Vagina (tissue), 2 donors: ENCODE data around the gene CUL9. TPM values are rescaled to one million over a fixed set of nuclear protein-coding genes. Genes with fewer than 3 reads are reported as not detected.

ENCODE experiments used
- DNase-seq, 2 donors: peaks; one replicate each; pipeline ENCODE4 v3.0.0-alpha.2; 2017; ENCODE audit errors: extremely low spot score in 2 of 2
- H3K27ac ChIP-seq: fragments of 200-600 bp; sonication (generic); one replicate; pipeline ENCODE4 v1.5.1; 2019
- H3K27me3 ChIP-seq: fragments of 200-600 bp; sonication (generic); one replicate; pipeline ENCODE4 v1.5.1; 2019
- H3K36me3 ChIP-seq, 2 donors: fragments of 200-600 bp; sonication (generic); one replicate each; pipeline ENCODE4 v1.5.1; 2017 to 2019
- H3K4me1 ChIP-seq: fragments of 200-600 bp; sonication (generic); one replicate; pipeline ENCODE4 v1.5.1; 2019
- H3K4me3 ChIP-seq, 2 donors: fragments of 200-600 bp; sonication (generic); 1 replicate in 1 of 2; 2 replicates in 1 of 2; pipeline ENCODE4 v1.5.1; 2016 to 2019
- H3K9me3 ChIP-seq: fragments of 200-600 bp; sonication (generic); one replicate; pipeline ENCODE4 v1.5.1; 2019
- CTCF ChIP-seq, 3 experiments: fragments of 450-650 bp in 2 of 3; fragments of 200-600 bp in 1 of 3; sonication (generic) in 1 of 3; IDR thresholded peaks; one replicate each; pipeline ENCODE4 v1.5.1; 2017 to 2019; ENCODE audit warnings: antibody characterized with exemption in 3 of 3, mild to moderate bottlenecking in 2 of 3, moderate library complexity in 2 of 3
- POLR2A ChIP-seq, 2 donors: fragments of 450-650 bp; IDR thresholded peaks; one replicate each; pipeline ENCODE4 v1.6.1; 2017; ENCODE audit warnings: antibody characterized with exemption in 2 of 2, mild to moderate bottlenecking in 2 of 2, moderate library complexity in 2 of 2
- POLR2AphosphoS5 ChIP-seq, 2 donors: sonication (generic); formaldehyde crosslinking; IDR thresholded peaks; one replicate each; pipeline ENCODE4 v1.9.0; 2017; ENCODE audit warnings: antibody characterized with exemption in 2 of 2, mild to moderate bottlenecking in 2 of 2, low read depth in 1 of 2; ENCODE audit not compliant: insufficient read depth in 1 of 2
- intact Hi-C: fragments of 100-400 bp; cut with DNase I; formaldehyde crosslinking; loops from one replicate; pipeline ENCODE4 v1.15.1; 2023
- total RNA-seq: library from RNA; depleted of rRNA; stranded (reverse); fragments of >200 nt; gene quantifications from one replicate; pipeline ENCODE4 v1.2.3, GENCODE V29; 2016

Gene CUL9
- total RNA-seq, 1 donor from 2014 or later: 49.1 TPM

- no peaks in the 10 kb centered on the region for H3K27me3 ChIP-seq
- intact Hi-C loops: no loop called here
- H3K27ac ChIP-seq: no peak overlapping the region
- H3K36me3 ChIP-seq: no peaks in the 10 kb centered on the region
- no peak for TF ChIP-seq POLR2A (IDR thresholded peaks at IDR 0.05)
- no peak for TF ChIP-seq CTCF (IDR thresholded peaks at IDR 0.05)
- no peak for TF ChIP-seq POLR2AphosphoS5 (IDR thresholded peaks at IDR 0.05; ENCODE audit: insufficient read depth in 1 of 2, low read depth in 1 of 2)
- no peak overlapping the region for H3K4me3 ChIP-seq
- DNase-seq: no peak
- H3K4me1 ChIP-seq: peaks cover 7% of the 10 kb centered on the region
- no peaks in the 10 kb centered on the region for H3K9me3 ChIP-seq
Measured at GRCh38 chr6:43231735-43232450, 49.9 kb downstream of the CUL9 start.

DNA sequence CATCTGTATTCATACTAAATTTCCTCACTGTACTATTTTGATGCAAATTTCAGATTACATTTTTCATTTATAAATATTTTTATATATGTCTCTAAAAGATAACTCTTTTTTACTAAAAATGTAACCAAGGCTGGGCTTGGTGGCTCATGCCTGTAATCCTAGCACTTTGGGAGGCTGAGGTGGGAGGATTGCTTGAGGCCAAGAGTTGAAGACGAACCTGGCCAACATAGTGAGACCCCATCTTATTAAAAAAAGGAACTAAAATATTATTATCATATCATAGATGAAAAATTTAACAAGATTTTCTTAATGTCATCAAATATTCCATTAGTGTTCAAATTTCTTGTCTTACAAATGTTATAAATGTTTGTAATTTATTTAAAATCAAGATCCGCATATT lies 53.8 kb downstream of the CUL9 start:
- H3K36me3 ChIP-seq: no peaks in the 10 kb centered on the region
- no peaks in the 10 kb centered on the region for H3K4me1 ChIP-seq
- H3K9me3 ChIP-seq: no peaks in the 10 kb centered on the region
- no peak for DNase-seq
- no peak overlapping the region for H3K27ac ChIP-seq
- intact Hi-C loops: no loop called here
- no peak overlapping the region for H3K4me3 ChIP-seq
- H3K27me3 ChIP-seq: no peaks in the 10 kb centered on the region
- TF ChIP-seq POLR2AphosphoS5 (IDR thresholded peaks at IDR 0.05; ENCODE audit: insufficient read depth in 1 of 2, low read depth in 1 of 2) (no peak), POLR2A (IDR thresholded peaks at IDR 0.05) (no peak), CTCF (IDR thresholded peaks at IDR 0.05) (no peak)

- H3K27me3 ChIP-seq: no peaks in the 10 kb centered on the region
- H3K36me3 ChIP-seq: no peaks in the 10 kb centered on the region
- TF ChIP-seq CTCF (IDR thresholded peaks at IDR 0.05): no peak
- TF ChIP-seq POLR2A (IDR thresholded peaks at IDR 0.05): no peak
- no peak for TF ChIP-seq POLR2AphosphoS5 (IDR thresholded peaks at IDR 0.05; ENCODE audit: insufficient read depth in 1 of 2, low read depth in 1 of 2)
- H3K27ac ChIP-seq: no peak overlapping the region
- intact Hi-C loops: no loop called here
- no peaks in the 10 kb centered on the region for H3K9me3 ChIP-seq
- DNase-seq: no peak
- no peaks in the 10 kb centered on the region for H3K4me1 ChIP-seq
- no peak overlapping the region for H3K4me3 ChIP-seq
Measured at GRCh38 chr6:43239054-43239453, 57.1 kb downstream of the CUL9 start.

GRCh38 chr6:43240950-43241349 lies 59.0 kb downstream of the CUL9 start:
- Histone ChIP-seq H3K27ac (no peak overlapping the region), H3K36me3 (no peaks in the 10 kb centered on the region), H3K27me3 (no peaks in the 10 kb centered on the region), H3K9me3 (no peaks in the 10 kb centered on the region), H3K4me3 (no peak overlapping the region), H3K4me1 (no peaks in the 10 kb centered on the region)
- intact Hi-C loops: no loop called here
- TF ChIP-seq POLR2AphosphoS5 (IDR thresholded peaks at IDR 0.05; ENCODE audit: insufficient read depth in 1 of 2, low read depth in 1 of 2) (no peak), POLR2A (IDR thresholded peaks at IDR 0.05) (no peak)
- DNase-seq: no peak

DNA sequence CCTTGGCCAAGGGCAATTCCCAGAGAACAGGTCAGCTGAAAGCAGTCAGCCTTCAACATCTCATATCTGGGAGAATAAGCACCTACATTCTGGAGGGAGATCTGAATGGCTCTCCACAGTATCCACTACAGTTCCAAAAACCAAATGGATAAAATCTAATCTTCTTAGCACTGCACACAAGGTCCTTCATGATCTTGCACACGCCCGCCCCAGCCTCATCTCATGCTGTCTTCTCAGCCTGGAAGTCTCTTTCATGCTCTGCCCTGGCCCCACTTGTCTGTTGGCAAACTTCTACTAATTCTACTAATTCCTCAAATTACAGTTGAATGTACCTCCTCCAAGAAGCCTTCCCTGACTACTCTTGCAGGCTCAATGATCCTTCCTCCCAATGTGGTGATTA lies 59.5 kb downstream of the CUL9 start:
- DNase-seq: no peak
- H3K36me3 ChIP-seq: no peaks in the 10 kb centered on the region
- H3K4me1 ChIP-seq: no peaks in the 10 kb centered on the region
- no peaks in the 10 kb centered on the region for H3K9me3 ChIP-seq
- no peak for TF ChIP-seq POLR2AphosphoS5 (IDR thresholded peaks at IDR 0.05; ENCODE audit: insufficient read depth in 1 of 2, low read depth in 1 of 2)
- TF ChIP-seq POLR2A (IDR thresholded peaks at IDR 0.05): no peak
- no peak for TF ChIP-seq CTCF (IDR thresholded peaks at IDR 0.05)
- intact Hi-C loops: no loop called here
- H3K27ac ChIP-seq: no peak overlapping the region
- no peak overlapping the region for H3K4me3 ChIP-seq
- H3K27me3 ChIP-seq: no peaks in the 10 kb centered on the region
